HG03439 (cell line): ENCODE measurements around the gene OR52N4.
"Not testable (repeated sequence)": the region's sequence is repeated elsewhere in the genome, so short reads cannot be mapped to it uniquely, and the experiment has no call there.

ENCODE experiments used
- ATAC-seq: cut with Tn5 transposase; IDR thresholded peaks from one replicate; pipeline ENCODE4 v1.9.1; 2021; ENCODE audit warnings: mild to moderate bottlenecking, moderate library complexity; ENCODE audit not compliant: unreplicated experiment

The OR52N4 gene

DNA sequence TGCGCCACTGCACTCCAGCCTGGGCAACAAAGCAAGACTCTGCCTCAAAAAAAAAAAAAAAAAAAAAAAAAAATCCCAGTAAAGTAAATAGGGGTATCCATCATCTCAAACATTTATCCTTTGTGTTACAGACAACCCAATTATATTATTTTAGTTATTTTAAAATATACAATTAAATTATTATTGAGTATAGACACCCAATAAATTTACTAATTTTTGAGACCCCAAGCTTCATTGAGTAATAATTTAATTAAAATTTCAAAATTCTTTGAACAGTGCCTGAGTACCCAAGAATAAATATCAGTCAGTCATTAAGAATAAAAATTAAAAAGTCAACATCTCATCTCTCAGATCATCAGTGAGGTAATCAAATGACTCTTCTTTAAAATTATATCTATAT, at the start of gene OR52N4:
OR52N4 (plus strand) TSS at position 301 of the 400 bp plus-strand sequence. CDS start 498 bp downstream, outside the sequence.
- no peak for ATAC-seq

GRCh38 chr11:5705688-5706087, 48.4 kb upstream of the OR52N4 start:
- no peak for ATAC-seq

- ATAC-seq, result no peak
Measured at GRCh38 chr11:5712507-5712906, 41.5 kb upstream of the OR52N4 start.

GRCh38 chr11:5713695-5714094, 40.3 kb upstream of the OR52N4 start:
- ATAC-seq, result no peak

DNA sequence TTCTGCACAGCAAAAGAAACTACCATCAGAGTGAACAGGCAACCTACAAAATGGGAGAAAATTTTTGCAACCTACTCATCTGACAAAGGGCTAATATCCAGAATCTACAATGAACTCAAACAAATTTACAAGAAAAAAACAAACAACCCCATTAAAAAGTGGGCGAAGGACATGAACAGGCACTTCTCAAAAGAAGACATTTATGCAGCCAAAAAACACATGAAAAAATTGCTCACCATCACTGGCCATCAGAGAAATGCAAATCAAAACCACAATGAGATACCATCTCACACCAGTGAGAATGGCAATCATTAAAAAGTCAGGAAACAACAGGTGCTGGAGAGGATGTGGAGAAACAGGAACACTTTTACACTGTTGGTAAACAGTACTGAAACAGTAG, 37.5 kb upstream of the OR52N4 start:
- not testable (repeated sequence) for ATAC-seq

- ATAC-seq, result no peak
Measured at GRCh38 chr11:5719703-5720495, 34.1 kb upstream of the OR52N4 start.

- no peak for ATAC-seq
Measured at GRCh38 chr11:5722622-5723021, 31.4 kb upstream of the OR52N4 start.

DNA sequence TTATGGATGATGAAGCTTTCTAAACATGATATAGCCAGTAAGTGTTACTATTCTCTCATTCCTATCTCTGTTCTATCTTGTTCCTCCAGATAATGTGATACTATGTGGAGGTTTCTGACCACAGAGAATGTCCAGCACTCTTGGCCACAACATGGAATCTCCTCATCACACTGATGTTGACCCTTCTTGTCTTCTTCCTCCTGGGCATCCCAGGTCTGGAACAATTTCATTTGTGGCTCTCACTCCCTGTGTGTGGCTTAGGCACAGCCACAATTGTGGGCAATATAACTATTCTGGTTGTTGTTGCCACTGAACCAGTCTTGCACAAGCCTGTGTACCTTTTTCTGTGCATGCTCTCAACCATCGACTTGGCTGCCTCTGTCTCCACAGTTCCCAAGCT, 27.7 kb upstream of the OR52N4 start:
- no peak for ATAC-seq

- ATAC-seq, result no peak
Measured at GRCh38 chr11:5727691-5728090, 26.4 kb upstream of the OR52N4 start.

- no peak for ATAC-seq
Measured at GRCh38 chr11:5736396-5736795, 17.6 kb upstream of the OR52N4 start, which contains the start of gene OR56B1. OR56B1 (plus strand) TSS chr11:5736448; CDS start chr11:5736517, 69 bp downstream.

DNA sequence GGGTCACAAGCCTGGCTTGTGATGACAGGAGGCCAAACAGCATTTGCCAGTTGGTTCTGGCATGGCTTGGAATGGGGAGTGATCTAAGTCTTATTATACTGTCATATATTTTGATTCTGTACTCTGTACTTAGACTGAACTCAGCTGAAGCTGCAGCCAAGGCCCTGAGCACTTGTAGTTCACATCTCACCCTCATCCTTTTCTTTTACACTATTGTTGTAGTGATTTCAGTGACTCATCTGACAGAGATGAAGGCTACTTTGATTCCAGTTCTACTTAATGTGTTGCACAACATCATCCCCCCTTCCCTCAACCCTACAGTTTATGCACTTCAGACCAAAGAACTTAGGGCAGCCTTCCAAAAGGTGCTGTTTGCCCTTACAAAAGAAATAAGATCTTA, 17.0 kb upstream of the OR52N4 start:
- ATAC-seq, result no peak

- no peak for ATAC-seq
Measured at GRCh38 chr11:5737670-5738392, 16.2 kb upstream of the OR52N4 start.

DNA sequence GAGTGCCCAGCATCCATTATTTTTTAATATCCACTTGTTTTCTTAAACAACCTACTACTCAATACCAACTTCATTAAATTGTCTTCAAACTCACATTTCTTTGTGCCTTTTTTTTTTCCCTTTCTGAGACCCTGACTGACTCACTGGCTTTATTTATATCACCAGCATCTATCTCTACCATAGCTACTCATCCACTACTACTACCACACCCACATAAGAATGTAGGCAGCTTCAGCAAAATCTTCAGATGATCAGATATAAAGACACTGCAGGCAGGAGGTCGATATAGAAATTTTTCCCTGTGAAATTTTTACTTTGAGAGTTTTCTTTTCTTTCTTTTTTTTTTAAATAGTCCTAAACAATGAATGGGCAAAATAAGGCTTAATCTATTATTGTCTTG, 15.6 kb upstream of the OR52N4 start:
- ATAC-seq, result no peak

- ATAC-seq, result no peak
Measured at GRCh38 chr11:5746614-5747013, 7.4 kb upstream of the OR52N4 start.

GRCh38 chr11:5749836-5750235, 4.2 kb upstream of the OR52N4 start:
- no peak for ATAC-seq

GRCh38 chr11:5767056-5767455, 13.0 kb downstream of the OR52N4 start:
- no peak for ATAC-seq

- ATAC-seq, result no peak
Measured at GRCh38 chr11:5783255-5783654, 29.2 kb downstream of the OR52N4 start, which contains the start of gene OR52N5. OR52N5 (minus strand) TSS chr11:5783355; CDS start chr11:5778634, 4,721 bp downstream.

DNA sequence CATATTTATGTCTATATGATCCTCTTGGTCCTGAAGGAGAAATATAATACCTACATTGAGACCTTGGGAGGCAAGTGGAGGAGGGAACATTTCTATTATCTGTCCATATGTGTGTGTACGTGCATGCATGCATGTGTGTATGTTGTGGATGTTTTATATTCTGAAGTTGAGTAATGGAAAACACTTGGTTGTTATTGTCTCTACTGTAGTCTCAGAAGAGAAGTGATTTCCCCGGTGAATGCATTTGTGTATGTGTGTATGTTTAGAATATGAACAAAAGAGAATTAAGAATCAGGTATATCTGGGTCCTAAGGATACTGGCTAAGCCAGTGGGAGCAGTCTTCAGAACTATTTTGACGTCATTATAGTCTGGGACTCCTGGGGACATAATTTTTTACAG, 37.1 kb downstream of the OR52N4 start, which contains the start of gene OR52N1:
OR52N1 (minus strand) TSS at position 101 of the 400 bp plus-strand sequence. CDS start 2,449 bp downstream, outside the sequence.
- ATAC-seq, result no peak

GRCh38 chr11:5796541-5796940, 42.5 kb downstream of the OR52N4 start:
- ATAC-seq, result no peak

DNA sequence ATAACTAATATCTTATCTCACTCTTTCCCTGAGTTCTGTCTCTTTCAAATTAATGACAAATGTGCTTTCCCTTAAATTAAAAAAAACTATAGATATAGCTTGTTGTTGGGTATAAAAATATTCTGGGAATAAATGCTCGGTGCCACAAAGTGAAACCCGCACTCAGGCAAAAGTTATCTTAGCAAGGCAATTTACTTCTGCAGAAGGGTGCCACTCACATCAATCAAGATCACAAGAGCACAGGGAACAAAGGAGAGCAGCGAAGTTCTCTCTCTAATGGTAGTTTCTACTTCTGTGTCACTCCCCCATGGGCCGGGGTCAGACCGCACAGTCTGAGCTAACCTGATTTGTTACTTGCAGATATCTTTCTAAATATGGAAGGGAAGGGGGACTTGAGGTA, 49.9 kb downstream of the OR52N4 start:
- no peak for ATAC-seq
